CD14-positive monocyte (primary cell): ENCODE measurements around the gene KRTAP4-4. TPM values are rescaled to one million over a fixed set of nuclear protein-coding genes. Genes with fewer than 3 reads are reported as not detected.

Source experiments
- DNase-seq, 3 donors: peaks; one replicate each; pipeline ENCODE4 v3.0.0-alpha.2; 2011 to 2022
- H2AFZ ChIP-seq: 2 replicates; pipeline ENCODE4 v1.6.0; 2012; ENCODE audit warnings: mild to moderate bottlenecking, low read depth, low read length, inconsistent platforms; ENCODE audit not compliant: insufficient read depth, poor library complexity, severe bottlenecking
- H3K27ac ChIP-seq, 2 donors: 1 replicate in 1 of 2; 2 replicates in 1 of 2; pipeline ENCODE4 v1.5.1; 2012 to 2013; ENCODE audit warnings: low read length in 2 of 2, control low read depth in 1 of 2, inconsistent platforms in 1 of 2, low read depth in 1 of 2, mild to moderate bottlenecking in 1 of 2
- H3K27me3 ChIP-seq, 2 donors: one replicate each; pipeline versions ENCODE4 v1.6.0 to v1.6.1; 2011 to 2013; ENCODE audit warnings: low read length in 2 of 2; ENCODE audit not compliant: control insufficient read depth in 2 of 2, insufficient read depth in 2 of 2
- H3K36me3 ChIP-seq, 2 donors: replicated peaks in 1 of 2; 1 replicate in 1 of 2; 2 replicates in 1 of 2; pipeline versions ENCODE4 v1.5.1 to v1.6.1; 2012 to 2013; ENCODE audit warnings: low read length in 2 of 2, control low read depth in 1 of 2, inconsistent platforms in 1 of 2, mild to moderate bottlenecking in 1 of 2; ENCODE audit not compliant: insufficient read depth in 2 of 2, control insufficient read depth in 1 of 2
- H3K4me1 ChIP-seq, 2 donors: 1 replicate in 1 of 2; 2 replicates in 1 of 2; pipeline versions ENCODE4 v1.5.1 to v1.6.1; 2012 to 2013; ENCODE audit warnings: low read length in 2 of 2, control low read depth in 1 of 2, inconsistent platforms in 1 of 2, mild to moderate bottlenecking in 1 of 2, moderate library complexity in 1 of 2; ENCODE audit not compliant: insufficient read depth in 2 of 2, control insufficient read depth in 1 of 2
- H3K4me2 ChIP-seq: replicated peaks from 2 replicates; pipeline ENCODE3; 2012; ENCODE audit warnings: low read length, moderate library complexity, mild to moderate bottlenecking; ENCODE audit not compliant: poor library complexity, severe bottlenecking; ENCODE audit errors: extremely low read depth
- H3K4me3 ChIP-seq, 3 experiments: fragments of 200-600 bp in 1 of 3; sonication (generic) in 1 of 3; replicated peaks in 1 of 3; 1 replicate in 2 of 3; 2 replicates in 1 of 3; pipeline ENCODE4 v1.5.1; 2011 to 2013; ENCODE audit warnings: low read length in 3 of 3, mild to moderate bottlenecking in 3 of 3, control low read depth in 2 of 3, low read depth in 2 of 3, inconsistent platforms in 1 of 3, moderate library complexity in 1 of 3
- H3K79me2 ChIP-seq: 2 replicates; pipeline ENCODE4 v1.6.0; 2012; ENCODE audit warnings: mild to moderate bottlenecking, control low read depth, inconsistent platforms, low read length, moderate library complexity; ENCODE audit not compliant: insufficient read depth
- H3K9ac ChIP-seq: 2 replicates; pipeline ENCODE4 v1.6.0; 2017; ENCODE audit warnings: low read length, mild to moderate bottlenecking; ENCODE audit not compliant: insufficient read depth, poor library complexity, severe bottlenecking
- H3K9me3 ChIP-seq, 2 donors: replicated peaks in 1 of 2; 1 replicate in 1 of 2; 2 replicates in 1 of 2; pipeline versions ENCODE4 v1.5.1 to v1.6.1; 2012 to 2013; ENCODE audit warnings: low read length in 2 of 2, control low read depth in 1 of 2; ENCODE audit not compliant: control insufficient read depth in 1 of 2, insufficient read depth in 1 of 2
- H4K20me1 ChIP-seq: 2 replicates; pipeline ENCODE4 v1.6.0; 2012; ENCODE audit warnings: mild to moderate bottlenecking, low read length, control low read depth, moderate library complexity; ENCODE audit not compliant: insufficient read depth
- H3K27ac Mint-ChIP-seq, 7 donors: one replicate each; pipeline ENCODE4 v1.8.0; 2020; ENCODE audit warnings: mild to moderate bottlenecking in 7 of 7, mixed read lengths in 7 of 7, moderate library complexity in 6 of 7, inconsistent platforms in 2 of 7
- H3K27me3 Mint-ChIP-seq, 3 donors: one replicate each; pipeline ENCODE4 v1.8.0; 2021 to 2022; ENCODE audit warnings: low read depth in 3 of 3, mild to moderate bottlenecking in 3 of 3, mixed read lengths in 3 of 3, moderate library complexity in 3 of 3, inconsistent platforms in 1 of 3
- H3K36me3 Mint-ChIP-seq, 2 donors: one replicate each; pipeline ENCODE4 v1.8.0; 2020; ENCODE audit warnings: mixed read lengths in 2 of 2, inconsistent platforms in 1 of 2, mild to moderate bottlenecking in 1 of 2
- H3K4me1 Mint-ChIP-seq: one replicate; pipeline ENCODE4 v1.8.0; 2020; ENCODE audit warnings: mild to moderate bottlenecking, mixed read lengths
- H3K4me3 Mint-ChIP-seq, 2 donors: one replicate each; pipeline ENCODE4 v1.8.0; 2020; ENCODE audit warnings: mild to moderate bottlenecking in 2 of 2, mixed read lengths in 2 of 2, moderate library complexity in 1 of 2
- H3K9me3 Mint-ChIP-seq, 7 donors: one replicate each; pipeline ENCODE4 v1.8.0; 2020 to 2022; ENCODE audit warnings: mixed read lengths in 7 of 7, mild to moderate bottlenecking in 6 of 7, moderate library complexity in 6 of 7, inconsistent platforms in 2 of 7
- WGBS: methylation state at CpG from one replicate; pipeline ENCODE4 v1.1.5; 2013; ENCODE audit warnings: missing lambda C conversion rate; ENCODE audit not compliant: insufficient coverage; 5-methylcytosine and 5-hydroxymethylcytosine counted together
- intact Hi-C, 2 donors: fragments of 100-400 bp; cut with micrococcal nuclease; formaldehyde crosslinking; loops; one replicate each; pipeline versions ENCODE4 v1.15.0 to v1.15.1; 2023
- polyA plus RNA-seq, 3 donors: library from polyadenylated mRNA; depleted of rRNA in 1 of 3; unstranded in 2 of 3; stranded (reverse) in 1 of 3; fragments of 300-500 nt in 2 of 3; fragments of >200 nt in 1 of 3; fragmentation: Illumina TruSeq in 2 of 3; gene quantifications; 1 replicate in 2 of 3; 2 replicates in 1 of 3; pipeline ENCODE4 v1.2.3, GENCODE V29; 2012 to 2021
- TF ChIP-seq, protein P1 (sequence below): fragments of 200-600 bp; IDR thresholded peaks from one replicate; pipeline ENCODE4 v1.8.0; 2022; ENCODE audit warnings: antibody characterized with exemption, mild to moderate bottlenecking

Gene KRTAP4-4
- polyA plus RNA-seq, 3 donors: not detected

DNA sequence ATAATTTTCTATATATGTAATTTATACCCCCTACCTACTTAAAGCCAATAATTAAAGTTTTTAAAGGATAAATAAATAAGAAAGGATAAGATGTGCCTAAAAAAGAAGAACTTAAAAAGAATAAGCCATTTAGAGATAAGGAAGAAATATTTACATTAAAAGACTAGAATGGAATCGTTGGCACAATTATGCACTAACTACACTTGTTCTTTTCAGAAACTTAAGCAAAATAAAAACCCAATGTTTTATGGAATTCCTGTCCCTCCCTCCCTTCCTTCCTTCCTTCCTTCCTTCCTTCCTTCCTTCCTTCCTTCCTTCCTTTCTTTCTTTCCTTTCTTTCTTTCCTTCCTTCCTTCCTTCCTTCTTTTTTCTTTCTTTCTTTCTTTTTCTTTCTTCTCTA is 15.7 kb downstream of the KRTAP4-4 start:
- Mint-ChIP-seq H3K27me3 (peaks cover 3 to 4% (median 3%) of the 10 kb centered on the region in 3 donors), H3K27ac (no peak overlapping the region), H3K36me3 (no peaks in the 10 kb centered on the region), H3K9me3 (peaks cover 17 to 36% (median 29%) of the 10 kb centered on the region in 7 donors), H3K4me1 (no peaks in the 10 kb centered on the region), H3K4me3 (no peak overlapping the region)
- no peaks in the 10 kb centered on the region for H3K27me3 ChIP-seq
- TF ChIP-seq, protein P1, sequence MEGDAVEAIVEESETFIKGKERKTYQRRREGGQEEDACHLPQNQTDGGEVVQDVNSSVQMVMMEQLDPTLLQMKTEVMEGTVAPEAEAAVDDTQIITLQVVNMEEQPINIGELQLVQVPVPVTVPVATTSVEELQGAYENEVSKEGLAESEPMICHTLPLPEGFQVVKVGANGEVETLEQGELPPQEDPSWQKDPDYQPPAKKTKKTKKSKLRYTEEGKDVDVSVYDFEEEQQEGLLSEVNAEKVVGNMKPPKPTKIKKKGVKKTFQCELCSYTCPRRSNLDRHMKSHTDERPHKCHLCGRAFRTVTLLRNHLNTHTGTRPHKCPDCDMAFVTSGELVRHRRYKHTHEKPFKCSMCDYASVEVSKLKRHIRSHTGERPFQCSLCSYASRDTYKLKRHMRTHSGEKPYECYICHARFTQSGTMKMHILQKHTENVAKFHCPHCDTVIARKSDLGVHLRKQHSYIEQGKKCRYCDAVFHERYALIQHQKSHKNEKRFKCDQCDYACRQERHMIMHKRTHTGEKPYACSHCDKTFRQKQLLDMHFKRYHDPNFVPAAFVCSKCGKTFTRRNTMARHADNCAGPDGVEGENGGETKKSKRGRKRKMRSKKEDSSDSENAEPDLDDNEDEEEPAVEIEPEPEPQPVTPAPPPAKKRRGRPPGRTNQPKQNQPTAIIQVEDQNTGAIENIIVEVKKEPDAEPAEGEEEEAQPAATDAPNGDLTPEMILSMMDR: no peak
- H3K79me2 ChIP-seq: no peaks in the 10 kb centered on the region
- H2AFZ ChIP-seq: no peak overlapping the region
- no peak overlapping the region for H3K4me2 ChIP-seq
- DNase-seq: no peak
- H3K9me3 ChIP-seq: peaks cover 11 to 23% of the 10 kb centered on the region in 2 donors
- H4K20me1 ChIP-seq: no peaks in the 10 kb centered on the region
- no peak overlapping the region for H3K4me3 ChIP-seq
- H3K9ac ChIP-seq: no peak overlapping the region
- H3K27ac ChIP-seq: no peak overlapping the region
- no CpG with 5 or more reads among the region's 1 CpG for WGBS
- no peaks in the 10 kb centered on the region for H3K36me3 ChIP-seq
- intact Hi-C loops: no loop called here
- no peaks in the 10 kb centered on the region for H3K4me1 ChIP-seq

DNA sequence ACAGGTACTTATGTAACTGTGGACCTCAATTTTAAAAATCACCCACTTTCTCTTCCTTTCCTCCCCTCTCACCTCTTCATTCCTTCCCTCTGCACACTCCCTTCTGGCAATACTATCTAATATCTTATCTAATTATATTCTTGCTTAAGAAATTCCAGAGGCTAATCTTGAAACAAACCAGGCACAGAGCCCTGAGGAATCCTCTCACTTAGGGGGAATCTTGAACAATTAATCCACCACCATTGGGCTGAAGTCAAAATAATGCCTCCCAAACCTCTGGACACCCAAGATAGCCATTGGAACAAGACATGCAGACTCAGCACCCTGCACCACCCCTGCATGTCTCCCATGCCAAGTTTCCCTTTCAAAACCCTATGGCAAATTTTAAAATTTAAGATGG is 19.2 kb downstream of the KRTAP4-4 start:
- Histone ChIP-seq H3K27me3 (no peaks in the 10 kb centered on the region), H3K36me3 (no peaks in the 10 kb centered on the region), H2AFZ (no peak overlapping the region), H3K4me3 (no peak overlapping the region), H3K4me1 (no peaks in the 10 kb centered on the region), H3K79me2 (no peaks in the 10 kb centered on the region), H3K4me2 (no peak overlapping the region), H3K9ac (no peak overlapping the region), H3K9me3 (peaks cover 14 to 27% of the 10 kb centered on the region in 2 donors), H4K20me1 (no peaks in the 10 kb centered on the region), H3K27ac (no peak overlapping the region)
- intact Hi-C loops: no loop called here
- DNase-seq: no peak
- H3K9me3 Mint-ChIP-seq: peaks cover 26 to 46% (median 35%) of the 10 kb centered on the region in 7 donors
- no peak overlapping the region for H3K4me3 Mint-ChIP-seq
- TF ChIP-seq, protein P1: no peak
- no peaks in the 10 kb centered on the region for H3K36me3 Mint-ChIP-seq
- no peaks in the 10 kb centered on the region for H3K4me1 Mint-ChIP-seq
- H3K27ac Mint-ChIP-seq: no peak overlapping the region
- peaks cover 0 to 2% (median 1%) of the 10 kb centered on the region in 3 donors for H3K27me3 Mint-ChIP-seq
